Stimulated activated CD4-positive, alpha-beta T cell treated with anti-CD3 and anti-CD28 coated beads, Interleukin-1b, Interleukin-23, amount 100 ng/mL, for 1 hour (primary cell): ENCODE results near the gene ELOVL2.
"Not testable (repeated sequence)": the region's sequence is repeated elsewhere in the genome, so short reads cannot be mapped to it uniquely, and the experiment has no call there.

ENCODE experiments used
- DNase-seq, 2 donors: peaks; one replicate each; pipeline ENCODE4 v3.0.0-alpha.2; 2020; ENCODE audit warnings: low read depth in 2 of 2

Gene ELOVL2

GRCh38 chr6:11043961-11044711 lies at the start of gene ELOVL2:
Gene ELOVL2, minus strand, starts transcription at chr6:11044305. Its CDS starts 75 bp downstream, at chr6:11044230.
- DNase-seq = no peak

- DNase-seq = no peak
Measured at GRCh38 chr6:11093376-11093625, 49.2 kb upstream of the ELOVL2 start.

- DNase-seq = no peak
Measured at GRCh38 chr6:11092668-11093375, 48.7 kb upstream of the ELOVL2 start.

GRCh38 chr6:11091141-11091540 lies 47.0 kb upstream of the ELOVL2 start:
- not testable (repeated sequence) for DNase-seq

GRCh38 chr6:11089695-11090094 lies 45.6 kb upstream of the ELOVL2 start:
- no peak for DNase-seq

GRCh38 chr6:11087141-11087812 lies 43.2 kb upstream of the ELOVL2 start:
- DNase-seq = not testable (repeated sequence)

GRCh38 chr6:11085758-11086435 lies 41.8 kb upstream of the ELOVL2 start:
- DNase-seq = no peak

- no peak for DNase-seq
Measured at GRCh38 chr6:11083956-11084355, 39.9 kb upstream of the ELOVL2 start.

GRCh38 chr6:11083491-11083890 lies 39.4 kb upstream of the ELOVL2 start:
- no peak for DNase-seq

GRCh38 chr6:11080296-11080695 lies 36.2 kb upstream of the ELOVL2 start:
- no peak for DNase-seq

- no peak for DNase-seq
Measured at GRCh38 chr6:11078266-11078665, 34.2 kb upstream of the ELOVL2 start.

GRCh38 chr6:11076540-11076939 lies 32.4 kb upstream of the ELOVL2 start:
- DNase-seq = no peak

GRCh38 chr6:11072101-11072500 lies 28.0 kb upstream of the ELOVL2 start:
- DNase-seq = no peak

- no peak for DNase-seq
Measured at GRCh38 chr6:11069760-11070159, 25.7 kb upstream of the ELOVL2 start.

GRCh38 chr6:11067348-11067747 lies 23.2 kb upstream of the ELOVL2 start:
- no peak for DNase-seq

GRCh38 chr6:11066505-11067347 lies 22.6 kb upstream of the ELOVL2 start:
- no peak for DNase-seq

- DNase-seq = no peak
Measured at GRCh38 chr6:11065436-11066202, 21.5 kb upstream of the ELOVL2 start.

- DNase-seq = no peak
Measured at GRCh38 chr6:11064836-11065235, 20.7 kb upstream of the ELOVL2 start.

GRCh38 chr6:11062715-11063114 lies 18.6 kb upstream of the ELOVL2 start:
- no peak for DNase-seq

GRCh38 chr6:11062083-11062482 lies 18.0 kb upstream of the ELOVL2 start:
- no peak for DNase-seq

GRCh38 chr6:11058406-11058805 lies 14.3 kb upstream of the ELOVL2 start:
- no peak for DNase-seq
